Stimulated activated CD8-positive, alpha-beta memory T cell treated with anti-CD3 and anti-CD28 coated beads, Interleukin-7, amount 100 ng/mL, for 1 hour (primary cell): ENCODE data around the gene SNRNP25.

Experiments used
- DNase-seq, 2 donors: peaks; one replicate each; pipeline ENCODE4 v3.0.0-alpha.2; 2020; ENCODE audit warnings: low read depth in 2 of 2

Gene SNRNP25

GRCh38 chr16:77273-77806, 23.7 kb downstream of the SNRNP25 start:
- no peak for DNase-seq

- DNase-seq: peak; percentile 64 to 70
Observed at GRCh38 chr16:77807-78443, 24.3 kb downstream of the SNRNP25 start, which contains the start of gene MPG. MPG (plus strand) TSS chr16:78225; CDS start chr16:78310, 85 bp downstream.

- no peak for DNase-seq
Observed at GRCh38 chr16:78444-79150, 25.0 kb downstream of the SNRNP25 start.

- DNase-seq: no peak
Observed at GRCh38 chr16:79151-80054, 25.8 kb downstream of the SNRNP25 start.

GRCh38 chr16:83060-83603, 29.5 kb downstream of the SNRNP25 start:
- DNase-seq: no peak

- DNase-seq: no peak
Observed at GRCh38 chr16:83781-84615, 30.4 kb downstream of the SNRNP25 start.

- DNase-seq: peak in 1 of 2 donors; percentile 14
Observed at GRCh38 chr16:84718-85406, 31.2 kb downstream of the SNRNP25 start.

- no peak for DNase-seq
Observed at GRCh38 chr16:85407-85782, 31.8 kb downstream of the SNRNP25 start.

GRCh38 chr16:85865-86264, 32.2 kb downstream of the SNRNP25 start:
- DNase-seq: no peak

- no peak for DNase-seq
Observed at GRCh38 chr16:86483-86952, 32.9 kb downstream of the SNRNP25 start.

GRCh38 chr16:88613-89012, 35.0 kb downstream of the SNRNP25 start:
- no peak for DNase-seq

- no peak for DNase-seq
Observed at GRCh38 chr16:89391-90302, 36.0 kb downstream of the SNRNP25 start.

- no peak for DNase-seq
Observed at GRCh38 chr16:91484-91883, 37.9 kb downstream of the SNRNP25 start.

GRCh38 chr16:92431-93339, 39.1 kb downstream of the SNRNP25 start:
- no peak for DNase-seq

GRCh38 chr16:94918-95265, 41.3 kb downstream of the SNRNP25 start:
- DNase-seq: no peak

GRCh38 chr16:96935-97381, 43.3 kb downstream of the SNRNP25 start:
- DNase-seq: peak; percentile 82 to 83

GRCh38 chr16:97822-98221, 44.2 kb downstream of the SNRNP25 start:
- DNase-seq: no peak

- DNase-seq: no peak
Observed at GRCh38 chr16:100989-101388, 47.4 kb downstream of the SNRNP25 start.
